ENCODE data around the gene ZNF22.

The ZNF22 gene

GRCh38 chr10:44965104-44965503, 35.6 kb upstream of the ZNF22 start:
- in situ Hi-C loops (cut with MboI; ENCODE audit: low pct_unique_long_range_greater_than_20kb, low sequenced_read_pairs, unreplicated experiment): no loop called here
- peak; percentile 1 for DNase-seq (ENCODE audit: low spot score)
- TF ChIP-seq CTCF (IDR thresholded peaks at IDR 0.05; ENCODE audit: extremely low read depth, insufficient read depth, missing control alignments): no peak

GRCh38 chr10:44965651-44966097, 35.0 kb upstream of the ZNF22 start:
- TF ChIP-seq CTCF (IDR thresholded peaks at IDR 0.05; ENCODE audit: extremely low read depth, insufficient read depth, missing control alignments): no peak
- DNase-seq (ENCODE audit: low spot score): peak; percentile 56
- in situ Hi-C loops (cut with MboI; ENCODE audit: low pct_unique_long_range_greater_than_20kb, low sequenced_read_pairs, unreplicated experiment): no loop called here

- peak; percentile 15 for DNase-seq (ENCODE audit: low spot score)
- TF ChIP-seq CTCF (IDR thresholded peaks at IDR 0.05; ENCODE audit: extremely low read depth, insufficient read depth, missing control alignments): no peak
- in situ Hi-C loops (cut with MboI; ENCODE audit: low pct_unique_long_range_greater_than_20kb, low sequenced_read_pairs, unreplicated experiment): no loop called here
These were observed 34.5 kb upstream of the ZNF22 start for GRCh38 chr10:44966129-44966815.

GRCh38 chr10:44966816-44967509, 33.8 kb upstream of the ZNF22 start:
- in situ Hi-C loops (cut with MboI; ENCODE audit: low pct_unique_long_range_greater_than_20kb, low sequenced_read_pairs, unreplicated experiment): no loop called here
- DNase-seq (ENCODE audit: low spot score): no peak
- TF ChIP-seq CTCF (IDR thresholded peaks at IDR 0.05; ENCODE audit: extremely low read depth, insufficient read depth, missing control alignments): peak; percentile 22

DNA sequence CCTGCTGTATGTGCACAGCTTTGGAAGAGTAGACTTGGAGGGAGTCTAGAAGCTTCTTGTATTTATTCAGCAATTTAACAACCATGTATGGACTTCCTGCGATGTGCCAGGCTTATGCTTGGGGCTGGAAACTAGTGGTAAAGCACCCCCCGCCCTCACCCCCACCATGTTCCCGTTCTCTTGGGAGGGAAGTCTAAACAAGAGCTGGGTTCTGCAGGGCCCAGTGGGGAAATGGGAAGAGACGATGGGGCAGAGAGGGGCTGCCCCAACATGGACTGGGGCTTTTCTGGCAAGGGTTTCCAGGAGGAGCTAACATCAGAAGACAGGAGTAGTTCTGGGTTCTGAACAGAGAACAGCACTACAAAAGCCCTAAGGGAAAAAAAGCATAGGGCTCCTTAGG, 33.1 kb upstream of the ZNF22 start:
- in situ Hi-C loops (cut with MboI; ENCODE audit: low pct_unique_long_range_greater_than_20kb, low sequenced_read_pairs, unreplicated experiment): no loop called here
- DNase-seq (ENCODE audit: low spot score): no peak
- no peak for TF ChIP-seq CTCF (IDR thresholded peaks at IDR 0.05; ENCODE audit: extremely low read depth, insufficient read depth, missing control alignments)

- no peak for TF ChIP-seq CTCF (IDR thresholded peaks at IDR 0.05; ENCODE audit: extremely low read depth, insufficient read depth, missing control alignments)
- no peak for DNase-seq (ENCODE audit: low spot score)
- in situ Hi-C loops (cut with MboI; ENCODE audit: low pct_unique_long_range_greater_than_20kb, low sequenced_read_pairs, unreplicated experiment): no loop called here
These were observed 32.6 kb upstream of the ZNF22 start for GRCh38 chr10:44968091-44968490.
